ENCODE data around the gene PRRX2. TPM values are rescaled to one million over a fixed set of nuclear protein-coding genes. Genes with fewer than 3 reads are reported as not detected.

PRRX2 gene
- total and polyA plus RNA-seq, 4 donors: 0.03 to 0.08 TPM; not detected in 2

GRCh38 chr9:129701549-129701948, 36.1 kb downstream of the PRRX2 start:
- 84% methylated on average over 5 of the region's 5 CpGs for WGBS
- DNase-seq (ENCODE audit: low spot score): no peak
- Histone ChIP-seq H3K27me3 (ENCODE audit: control insufficient read depth in 4 of 4, insufficient read depth in 4 of 4, low read length in 3 of 4) (peaks cover 0 to 6% (median 3%) of the 10 kb centered on the region in 4 donors), H3K9ac (ENCODE audit: low read depth in 1 of 2, low read length in 2 of 2) (no peak overlapping the region), H3K36me3 (ENCODE audit: control insufficient read depth in 4 of 4, insufficient read depth in 3 of 4, low read depth in 1 of 4, low read length in 3 of 4) (no peaks in the 10 kb centered on the region), H3K27ac (ENCODE audit: low read depth in 1 of 2, low read length in 2 of 2) (no peak overlapping the region), H3K4me1 (ENCODE audit: control insufficient read depth in 4 of 4, insufficient read depth in 4 of 4, low read length in 3 of 4) (peaks cover 3 to 9% (median 6%) of the 10 kb centered on the region in 4 donors), H3K4me3 (ENCODE audit: low read depth in 1 of 3, low read length in 3 of 3) (no peak overlapping the region), H3K9me3 (ENCODE audit: control insufficient read depth in 4 of 4, low read length in 3 of 4) (no peaks in the 10 kb centered on the region)
- TF ChIP-seq FOXA2 (IDR thresholded peaks at IDR 0.05): no peak
- TF ChIP-seq YY1 (IDR thresholded peaks at IDR 0.05): no peak
- no peak for TF ChIP-seq FOXA1 (IDR thresholded peaks at IDR 0.05)
- no peak for TF ChIP-seq HNF4A (conservative IDR thresholded peaks at IDR 0.05)
- TF ChIP-seq MAX (IDR thresholded peaks at IDR 0.05): no peak
- TF ChIP-seq TAF1 (conservative IDR thresholded peaks at IDR 0.05): no peak
- TF ChIP-seq RAD21 (IDR thresholded peaks at IDR 0.05): no peak
- no peak for TF ChIP-seq SP1 (IDR thresholded peaks at IDR 0.05)
- no peak for TF ChIP-seq CTCF (IDR thresholded peaks at IDR 0.05; ENCODE audit: low read depth, low read length, missing input control)
- TF ChIP-seq NR2F2 (IDR thresholded peaks at IDR 0.05): no peak
- no peak for TF ChIP-seq JUND (IDR thresholded peaks at IDR 0.05)
- no peak for TF ChIP-seq HNF4G (IDR thresholded peaks at IDR 0.05)
- no peak for TF ChIP-seq EGR1 (IDR thresholded peaks at IDR 0.05; ENCODE audit: low read depth in 2 of 2)
- TF ChIP-seq ZBTB33 (IDR thresholded peaks at IDR 0.05): no peak
- TF ChIP-seq ATF3 (IDR thresholded peaks at IDR 0.05): no peak
- no peak for TF ChIP-seq GABPA (IDR thresholded peaks at IDR 0.05 in 1 of 2, conservative IDR thresholded peaks at IDR 0.05 in 1 of 2)
- TF ChIP-seq REST (IDR thresholded peaks at IDR 0.05): no peak
- TF ChIP-seq RXRA (IDR thresholded peaks at IDR 0.05): no peak

Data from liver (tissue), 9 donors.